HG02678 (cell line): ENCODE results near the gene ANO10.

ENCODE experiments used
- ATAC-seq: cut with Tn5 transposase; IDR thresholded peaks from one replicate; pipeline ENCODE4 v1.9.1; 2021; ENCODE audit warnings: mild to moderate bottlenecking, moderate library complexity; ENCODE audit not compliant: unreplicated experiment

The ANO10 gene

GRCh38 chr3:43426388-43426787, 195.4 kb downstream of the ANO10 start:
- ATAC-seq, result no peak

DNA sequence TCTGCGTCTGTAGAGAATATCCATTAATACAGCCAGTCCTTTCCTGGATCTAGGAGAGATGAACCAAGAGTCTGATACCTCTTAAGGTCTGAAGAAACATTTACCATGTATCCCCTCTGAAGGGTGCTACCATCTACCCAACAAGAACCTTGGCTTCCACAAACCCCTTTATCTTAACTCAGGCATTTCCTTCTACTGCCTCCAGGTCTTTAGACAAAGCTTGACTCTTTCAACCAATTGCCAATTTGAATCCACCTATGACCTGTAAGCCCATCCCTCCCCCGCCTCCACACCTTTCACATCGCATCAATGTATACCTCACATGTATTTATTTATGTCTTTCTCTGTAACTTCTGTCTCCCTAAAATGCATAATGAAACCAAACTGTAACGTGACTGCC, 196.0 kb downstream of the ANO10 start:
- ATAC-seq, result no peak

- ATAC-seq, result no peak
Observed at GRCh38 chr3:43423639-43424038, 198.2 kb downstream of the ANO10 start.

- no peak for ATAC-seq
Observed at GRCh38 chr3:43423142-43423541, 198.7 kb downstream of the ANO10 start.

DNA sequence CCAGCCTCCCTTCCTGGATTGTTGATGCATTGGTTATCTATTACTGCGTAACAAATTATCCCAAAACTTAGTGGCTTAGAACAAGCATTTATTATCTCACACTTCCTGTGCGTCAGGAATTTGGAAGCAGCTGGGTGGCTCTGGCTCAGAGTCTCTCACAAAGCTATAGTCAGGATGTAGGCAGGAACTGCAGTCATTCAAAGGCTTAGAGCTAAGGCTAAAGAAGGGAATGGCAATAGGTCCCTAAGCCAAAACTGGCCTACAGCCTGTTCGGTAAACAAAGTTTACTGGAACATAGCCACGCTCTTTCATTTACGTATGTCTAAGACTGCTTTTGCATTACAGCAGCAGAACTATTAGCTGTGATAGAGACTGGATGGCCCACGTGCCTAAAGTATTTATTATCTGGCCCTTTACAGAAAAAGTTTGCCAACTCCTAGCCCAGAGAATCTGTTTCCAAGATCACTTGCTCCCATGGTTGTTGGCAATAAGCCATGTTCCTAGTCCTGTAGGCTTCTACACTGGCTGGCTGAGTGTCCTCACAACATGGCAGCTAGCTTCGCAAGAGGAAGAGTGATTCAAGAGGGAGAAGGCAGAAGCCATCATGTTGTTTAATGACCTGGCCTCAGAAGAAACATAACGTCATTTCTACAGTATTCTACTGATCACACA, 203.1 kb downstream of the ANO10 start:
- no peak for ATAC-seq

DNA sequence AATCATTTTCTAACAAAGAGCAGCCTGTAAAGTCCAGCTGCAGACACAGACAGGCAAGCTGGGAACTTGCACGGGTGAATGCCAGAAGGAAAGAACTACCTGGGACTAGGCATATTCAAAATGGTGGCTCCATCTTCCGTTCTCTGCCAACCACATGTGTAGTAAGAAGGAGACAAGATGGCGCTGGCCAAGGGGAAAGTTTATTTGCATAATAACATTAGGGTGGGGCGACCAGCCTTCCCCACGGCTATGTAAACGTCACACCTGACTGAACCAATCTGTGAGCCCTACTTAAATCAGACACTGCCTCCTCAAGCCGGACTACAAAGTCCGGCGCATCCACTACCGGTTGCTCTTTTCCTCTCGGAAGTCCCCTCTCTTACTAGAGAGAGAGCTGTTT, 204.7 kb downstream of the ANO10 start:
- no peak for ATAC-seq

DNA sequence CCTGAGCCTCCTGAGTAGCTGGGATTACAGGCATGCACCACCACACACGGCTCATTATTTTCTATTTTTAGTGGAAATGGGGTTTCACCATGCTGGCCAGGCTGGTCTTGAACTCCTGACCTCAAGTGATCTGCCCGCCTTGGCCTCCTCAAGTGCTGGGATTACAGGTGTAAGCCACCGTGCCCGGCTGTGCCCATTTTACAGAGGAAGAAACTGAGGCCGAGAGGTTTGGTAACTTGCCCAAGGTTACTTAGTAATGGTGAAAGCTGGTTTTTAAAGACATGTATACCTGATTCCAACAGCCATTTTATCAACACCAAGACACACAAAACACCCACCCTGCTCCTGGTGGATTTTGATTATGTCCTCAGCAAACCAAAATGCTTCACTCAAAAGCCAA, 206.7 kb downstream of the ANO10 start:
- ATAC-seq, result no peak

DNA sequence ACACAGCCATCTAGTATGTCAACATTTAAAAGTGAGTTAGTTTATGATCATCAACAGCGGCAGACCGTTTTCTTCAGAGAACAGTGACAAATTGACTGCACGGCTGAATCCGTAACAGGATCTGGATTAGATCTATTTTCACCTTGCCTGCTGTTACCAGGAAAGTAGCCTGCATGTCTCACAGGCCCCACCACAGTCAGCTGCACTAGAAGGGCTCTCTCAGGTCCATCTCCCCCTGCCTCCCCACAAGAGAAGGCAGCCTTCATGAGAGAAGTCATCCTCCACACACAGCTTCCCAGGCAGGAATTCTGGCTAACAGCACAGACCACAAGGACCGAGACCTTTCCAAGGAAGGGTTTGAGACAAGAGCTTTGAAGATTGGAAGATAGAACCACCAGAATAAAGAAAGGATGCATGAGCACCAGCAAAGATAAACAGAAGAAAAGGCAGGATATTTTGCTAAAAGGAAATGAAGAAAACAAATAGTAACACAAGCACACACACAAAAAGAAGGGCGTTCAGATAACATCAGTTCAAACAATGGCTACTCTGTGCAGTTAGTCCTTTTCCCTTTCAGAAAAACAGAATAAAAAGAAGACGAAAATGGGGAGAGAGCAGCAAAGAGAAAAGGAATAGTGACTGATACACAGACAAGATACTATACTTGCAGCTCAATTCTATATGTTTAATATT, 208.0 kb downstream of the ANO10 start:
- no peak for ATAC-seq

DNA sequence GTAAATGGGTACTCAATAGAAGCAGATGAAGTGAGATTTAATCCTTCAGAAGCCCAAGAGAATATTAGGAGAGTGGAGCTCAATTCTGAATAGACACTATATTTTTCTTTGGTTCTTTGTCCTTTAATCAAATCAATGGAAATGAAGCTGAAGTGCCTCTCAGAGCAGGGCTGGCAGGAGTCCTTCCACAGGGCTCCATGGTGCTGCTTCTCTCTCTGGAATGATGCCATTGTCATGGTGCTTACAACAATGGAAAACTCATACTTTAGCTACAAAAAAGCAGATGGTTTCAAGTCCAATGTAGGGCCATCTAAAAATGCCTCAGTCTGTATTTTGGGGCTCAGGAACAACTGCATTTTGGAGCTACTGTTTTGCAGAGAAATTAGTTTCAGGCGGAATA, 210.4 kb downstream of the ANO10 start:
- ATAC-seq, result no peak

- ATAC-seq, result no peak
Observed at GRCh38 chr3:43410592-43410991, 211.2 kb downstream of the ANO10 start.

DNA sequence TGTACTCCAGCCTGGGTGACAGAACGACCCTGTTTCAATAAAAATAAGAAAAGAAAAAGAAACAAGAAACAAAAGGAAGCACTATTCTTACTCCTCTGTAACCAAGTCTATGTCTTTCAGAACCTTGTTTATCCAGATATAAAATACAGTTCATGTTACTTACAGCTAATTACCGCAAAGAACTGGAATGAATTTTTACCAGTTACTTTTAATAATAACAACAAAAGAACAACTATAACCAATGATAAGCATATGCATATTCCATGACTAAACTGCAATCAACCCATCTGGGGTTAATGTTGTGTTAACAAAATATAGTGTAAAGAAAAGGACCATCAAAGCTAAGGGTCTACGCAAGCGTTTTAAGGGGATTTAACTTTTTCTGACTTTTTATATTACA, 212.3 kb downstream of the ANO10 start:
- no peak for ATAC-seq

GRCh38 chr3:43406643-43407023, 215.2 kb downstream of the ANO10 start:
- no peak for ATAC-seq

DNA sequence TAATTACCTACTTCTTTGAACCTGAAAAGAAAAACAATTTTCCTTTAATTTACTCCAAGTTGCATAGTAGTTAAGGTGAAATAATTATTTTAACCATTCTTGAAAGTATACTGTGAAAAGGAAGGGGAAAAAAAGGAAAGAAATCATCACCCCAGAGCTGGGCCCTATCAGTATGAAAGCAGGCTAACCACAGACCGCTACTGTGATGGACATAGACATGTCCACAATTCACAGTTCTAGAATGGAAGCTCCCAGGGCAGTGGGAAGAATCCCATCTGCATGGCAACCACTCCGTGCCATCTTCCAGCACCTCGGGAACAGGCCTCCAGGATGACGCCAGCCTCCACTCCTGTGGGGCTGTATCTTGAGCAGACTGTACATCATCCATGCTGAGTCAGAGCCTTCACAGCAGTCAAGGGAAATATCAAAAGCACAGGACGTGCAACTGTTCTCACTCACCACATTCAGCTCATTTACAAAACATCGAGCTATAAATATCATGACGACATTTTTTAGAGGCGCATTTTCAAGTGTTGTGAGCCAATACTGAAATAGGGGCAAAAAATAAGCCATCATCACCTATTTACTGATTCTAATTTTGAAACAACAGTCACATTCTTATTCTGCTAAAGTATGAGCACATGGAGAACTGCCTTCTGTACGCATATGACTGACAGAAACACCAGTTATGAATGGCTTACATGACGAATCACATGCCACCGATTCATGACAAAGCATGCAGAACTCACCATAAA, 215.7 kb downstream of the ANO10 start:
- ATAC-seq, result no peak

GRCh38 chr3:43400781-43401730, 220.8 kb downstream of the ANO10 start:
- ATAC-seq, result no peak

GRCh38 chr3:43400167-43400566, 221.6 kb downstream of the ANO10 start:
- ATAC-seq, result no peak

GRCh38 chr3:43399034-43399433, 222.8 kb downstream of the ANO10 start:
- ATAC-seq, result no peak

DNA sequence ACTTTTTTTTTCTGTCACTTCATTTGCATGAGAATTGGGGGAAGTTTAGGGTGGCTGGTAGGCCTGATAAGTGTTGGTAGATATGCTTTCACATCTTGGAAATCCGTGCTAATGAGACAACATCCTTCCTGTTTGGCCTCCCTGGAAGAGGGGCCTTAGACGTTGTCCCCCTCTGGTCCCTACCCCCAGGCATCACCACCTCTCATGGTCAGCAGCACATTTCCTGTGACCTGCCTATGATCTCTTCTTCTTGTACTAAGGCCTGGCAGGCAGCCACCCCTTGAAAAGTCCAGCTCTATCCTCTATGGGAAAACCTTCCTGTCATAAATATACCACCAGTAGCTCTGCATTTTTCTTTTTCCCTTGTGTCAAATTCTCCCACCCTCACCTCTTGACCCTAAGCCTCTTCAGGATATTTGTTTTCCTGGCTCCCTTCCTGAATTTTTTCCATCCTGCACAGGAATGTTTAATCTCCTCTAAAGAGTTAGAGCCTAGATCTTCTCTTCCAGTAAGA, 227.7 kb downstream of the ANO10 start:
- ATAC-seq, result no peak

DNA sequence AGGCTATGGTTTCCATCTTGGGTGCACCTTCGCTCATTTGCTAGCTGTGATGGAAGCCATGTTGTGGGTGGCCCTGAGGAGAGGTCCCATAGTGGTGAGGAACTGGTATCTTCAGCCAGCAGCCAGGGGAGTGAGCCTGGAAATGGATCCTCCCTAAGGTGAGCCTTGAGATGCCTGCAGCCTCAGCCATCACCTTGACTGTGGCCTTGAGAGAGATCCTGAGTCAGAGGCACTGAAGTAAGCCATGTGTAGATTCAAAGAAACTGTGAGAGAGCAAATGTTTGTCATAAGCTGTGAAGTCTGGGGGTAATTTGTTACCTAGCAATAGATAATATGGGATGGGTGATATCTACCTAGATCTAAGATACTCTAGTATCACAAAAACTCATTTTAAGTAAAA, 230.2 kb downstream of the ANO10 start:
- ATAC-seq, result no peak

- ATAC-seq, result no peak
Observed at GRCh38 chr3:43390255-43390588, 231.6 kb downstream of the ANO10 start.

- no peak for ATAC-seq
Observed at GRCh38 chr3:43389388-43390254, 232.2 kb downstream of the ANO10 start.
